HG02981 (cell line): ENCODE measurements around the gene HLA-DPA1.
A peak's percentile ranks its signal among the peaks of the same experiment; 100 is the strongest.

ENCODE experiments used
- ATAC-seq: cut with Tn5 transposase; IDR thresholded peaks from one replicate; pipeline ENCODE4 v1.9.1; 2021; ENCODE audit warnings: mild to moderate bottlenecking, moderate library complexity; ENCODE audit not compliant: unreplicated experiment

HLA-DPA1 gene

DNA sequence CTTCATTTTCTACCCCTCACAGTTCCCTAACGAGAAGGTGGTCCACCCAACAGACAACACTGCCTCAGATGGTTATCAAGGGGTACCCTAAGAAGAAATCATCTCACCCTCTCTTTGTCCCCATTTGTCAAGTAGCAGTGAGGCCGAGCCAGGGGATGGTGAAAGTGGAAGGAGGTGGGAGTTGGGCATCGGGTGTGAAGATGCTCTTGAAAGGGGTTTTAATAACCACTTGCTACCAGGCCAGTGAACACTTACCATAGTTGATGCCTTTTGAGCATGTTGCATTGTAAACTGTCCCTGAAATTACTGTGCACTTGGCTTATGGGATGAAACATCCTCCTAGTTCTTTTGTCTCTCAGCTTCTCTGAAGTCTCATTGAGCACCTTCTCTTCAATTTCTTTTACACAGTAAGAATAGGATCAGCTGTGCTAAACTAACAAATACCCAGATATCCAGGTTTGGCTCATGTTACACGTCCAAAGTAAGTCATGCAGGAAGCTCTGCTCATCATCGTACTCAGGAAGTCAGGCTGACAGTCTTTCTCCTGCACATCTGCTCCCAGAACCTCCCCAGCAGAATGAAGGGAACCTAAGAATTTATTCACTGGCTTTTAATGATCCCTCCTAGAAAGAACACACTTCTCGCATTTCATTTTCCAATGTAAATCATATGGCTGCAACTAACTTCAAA is 15.6 kb upstream of the HLA-DPA1 start:
- ATAC-seq, result no peak

DNA sequence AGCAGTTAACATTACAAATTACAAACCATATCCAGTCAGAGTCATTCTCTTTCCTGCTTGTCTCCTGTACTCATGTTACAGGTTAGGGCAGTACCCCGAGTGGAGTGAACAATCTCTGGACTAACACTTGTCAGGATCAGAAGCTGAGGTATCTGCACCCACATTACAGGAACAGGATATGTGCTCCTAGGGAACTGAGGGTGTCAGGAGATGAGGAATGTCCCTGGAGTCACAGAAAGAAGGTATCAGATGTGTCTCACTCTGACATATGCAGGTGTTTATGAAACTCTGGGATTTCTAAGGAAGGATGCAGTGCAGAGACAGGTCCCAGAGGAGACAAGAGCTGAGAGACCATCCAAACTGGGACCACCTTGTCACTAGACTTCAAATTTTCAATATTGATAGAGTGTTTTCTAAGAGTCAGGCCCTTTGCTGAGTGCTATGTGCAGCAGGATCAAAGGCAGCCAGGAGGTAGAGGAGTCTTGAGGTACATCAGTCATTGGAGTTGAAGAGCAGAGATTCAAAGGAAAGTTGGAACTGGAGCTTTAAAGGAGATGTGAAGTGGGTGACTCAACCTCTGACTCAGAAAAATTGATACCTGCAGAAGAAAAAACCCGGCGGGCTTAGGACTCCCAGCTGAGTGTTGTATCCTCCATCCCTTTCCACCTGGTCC is 14.9 kb upstream of the HLA-DPA1 start:
- ATAC-seq, result no peak

DNA sequence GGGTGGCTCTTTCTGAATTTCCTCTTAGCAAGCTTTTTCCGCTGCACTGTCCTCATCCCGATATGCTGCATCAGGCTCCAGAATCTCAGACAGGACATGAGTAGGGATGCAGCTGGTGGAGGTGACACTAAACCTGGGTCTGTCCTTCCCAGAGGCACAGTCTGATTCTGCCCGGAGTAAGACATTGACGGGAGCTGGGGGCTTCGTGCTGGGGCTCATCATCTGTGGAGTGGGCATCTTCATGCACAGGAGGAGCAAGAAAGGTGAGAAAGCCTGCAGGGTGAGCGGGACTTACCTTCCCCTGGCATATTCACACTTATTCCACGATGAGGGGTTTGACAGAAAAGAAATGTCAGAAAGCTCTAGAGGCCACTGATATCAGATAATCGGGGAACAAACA is 12.2 kb upstream of the HLA-DPA1 start:
- ATAC-seq, result no peak

DNA sequence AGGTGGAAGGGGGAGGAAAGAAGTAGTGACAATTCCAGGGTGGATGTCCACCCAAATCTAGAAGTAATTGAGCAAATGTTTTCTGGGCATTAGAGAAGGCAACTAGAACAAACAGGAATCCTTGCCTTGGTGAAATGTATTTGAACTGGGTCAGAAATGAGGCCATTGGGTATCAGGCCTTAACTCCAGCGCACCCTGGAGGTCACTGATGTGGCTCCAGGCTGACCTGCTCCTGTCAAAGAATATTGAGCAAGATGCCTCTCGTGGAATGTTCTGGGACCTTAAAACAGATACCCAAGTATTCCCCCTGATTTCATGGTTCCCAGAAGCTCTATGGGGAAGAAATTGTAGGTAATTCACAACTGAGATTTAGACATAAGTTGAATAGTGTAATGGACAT is 9.3 kb upstream of the HLA-DPA1 start:
- no peak for ATAC-seq

DNA sequence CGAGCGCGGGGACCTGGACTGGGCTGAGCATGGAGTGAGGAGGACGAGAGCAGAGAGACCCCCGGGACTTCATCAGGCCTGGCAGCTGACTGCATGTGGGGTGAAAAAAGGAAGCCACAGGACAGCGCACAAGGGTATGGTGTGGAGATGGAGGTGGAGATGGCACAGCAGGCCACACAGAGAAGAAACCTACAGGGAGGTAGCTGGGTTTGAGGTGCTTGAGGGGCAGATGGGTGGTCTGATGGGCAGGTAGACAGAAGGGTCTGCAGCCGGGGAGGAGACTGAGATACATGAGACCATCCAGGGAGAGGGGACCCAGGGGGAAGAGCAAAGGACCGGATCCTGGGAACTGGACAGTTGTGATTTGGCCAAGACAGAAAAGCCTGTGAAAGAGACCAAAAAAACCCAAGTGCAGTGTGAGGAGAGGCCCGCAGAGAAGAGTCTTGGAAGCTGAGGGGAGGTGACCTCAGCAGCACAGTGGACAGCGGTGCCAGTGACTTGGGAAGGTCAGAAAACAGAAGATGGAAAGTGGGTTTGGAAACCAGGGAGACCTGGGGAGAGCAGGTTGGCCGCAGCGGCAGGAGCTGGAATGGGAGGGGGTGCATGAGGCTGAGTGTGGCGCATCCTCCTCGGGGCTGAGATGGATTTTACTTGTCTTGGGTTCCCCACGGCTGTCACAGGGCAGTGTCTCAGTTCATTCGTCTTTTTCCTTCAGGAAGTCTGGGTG is 7.8 kb upstream of the HLA-DPA1 start:
- ATAC-seq, result no peak

DNA sequence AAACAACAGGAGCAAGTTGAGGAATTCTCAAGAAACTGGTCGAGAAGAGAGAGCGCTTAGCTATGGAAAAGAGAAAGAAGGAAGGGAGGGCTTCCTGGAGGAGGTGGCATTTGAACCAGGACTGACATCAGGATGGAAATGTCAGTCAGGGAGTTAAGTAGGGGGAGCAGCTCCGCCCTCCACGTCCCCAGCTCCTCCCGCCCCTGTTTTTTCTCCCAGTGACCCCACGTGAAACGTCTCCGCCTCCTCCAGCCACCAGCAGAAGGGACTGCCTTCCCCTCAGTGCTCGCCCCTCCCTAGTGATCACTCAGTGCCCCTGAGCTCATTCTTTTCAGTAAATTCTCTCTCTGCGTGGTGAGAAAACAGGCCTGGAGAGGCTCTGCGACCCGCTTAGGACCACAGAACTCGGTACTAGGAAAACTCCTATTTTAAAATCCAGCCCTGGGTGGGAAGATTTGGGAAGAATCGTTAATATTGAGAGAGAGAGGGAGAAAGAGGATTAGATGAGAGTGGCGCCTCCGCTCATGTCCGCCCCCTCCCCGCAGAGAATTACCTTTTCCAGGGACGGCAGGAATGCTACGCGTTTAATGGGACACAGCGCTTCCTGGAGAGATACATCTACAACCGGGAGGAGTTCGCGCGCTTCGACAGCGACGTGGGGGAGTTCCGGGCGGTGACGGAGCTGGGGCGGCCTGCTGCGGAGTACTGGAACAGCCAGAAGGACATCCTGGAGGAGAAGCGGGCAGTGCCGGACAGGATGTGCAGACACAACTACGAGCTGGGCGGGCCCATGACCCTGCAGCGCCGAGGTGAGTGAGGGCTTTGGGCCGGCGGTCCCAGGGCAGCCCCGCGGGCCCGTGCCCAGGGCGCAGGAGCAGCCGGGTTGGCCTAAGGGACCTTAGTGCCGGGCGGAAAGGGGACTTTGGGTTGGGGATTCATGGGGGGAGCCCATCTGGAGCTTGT is 7.0 kb upstream of the HLA-DPA1 start:
- ATAC-seq, result no peak

DNA sequence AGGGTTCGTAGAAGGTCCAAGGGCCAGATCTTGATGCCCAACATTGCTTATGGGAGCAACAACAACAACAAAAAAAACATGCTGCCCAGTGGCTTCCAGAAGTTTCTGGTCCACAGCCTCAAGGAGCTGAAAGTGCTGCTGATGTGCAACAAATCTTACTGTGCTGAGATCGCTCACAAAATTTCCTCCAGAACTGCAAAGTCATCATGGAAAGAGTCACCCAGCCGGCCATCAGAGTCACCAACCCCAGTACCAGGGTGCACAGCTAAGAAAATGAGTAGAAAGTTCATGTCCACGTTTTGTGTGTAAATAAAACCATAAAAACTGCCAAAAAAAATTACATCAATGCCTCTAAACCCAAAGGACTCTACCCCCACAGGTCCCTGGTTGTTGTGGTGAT is 6.1 kb upstream of the HLA-DPA1 start:
- ATAC-seq, result no peak

DNA sequence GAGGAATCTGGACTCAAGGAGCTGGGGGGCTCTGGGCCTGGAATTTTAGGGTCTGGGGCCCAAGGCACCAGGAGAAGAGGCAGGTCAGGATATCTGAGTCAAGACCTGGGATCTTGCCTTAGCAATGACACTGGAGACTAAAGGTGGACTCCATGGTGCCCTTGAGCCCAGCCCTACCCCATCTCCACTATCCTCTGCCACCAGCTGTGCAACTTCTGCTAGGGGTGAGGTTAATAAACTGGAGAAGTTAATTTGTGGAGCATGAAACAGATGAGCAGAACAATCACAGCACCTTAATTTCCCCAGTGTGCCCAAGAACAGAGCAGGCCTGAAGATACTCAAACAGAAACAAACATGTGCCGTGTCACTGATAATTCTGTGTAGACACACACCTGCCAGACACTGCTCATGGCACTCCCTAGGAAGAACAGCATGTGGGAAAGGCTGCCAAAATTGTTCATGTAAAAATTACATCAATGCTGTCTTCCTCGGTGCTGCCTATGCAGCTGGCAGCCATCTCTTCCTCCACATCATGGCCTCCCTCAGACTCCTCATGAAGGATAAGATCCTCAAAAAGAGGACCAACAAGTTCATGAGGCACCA is 5.6 kb upstream of the HLA-DPA1 start:
- ATAC-seq, result no peak

DNA sequence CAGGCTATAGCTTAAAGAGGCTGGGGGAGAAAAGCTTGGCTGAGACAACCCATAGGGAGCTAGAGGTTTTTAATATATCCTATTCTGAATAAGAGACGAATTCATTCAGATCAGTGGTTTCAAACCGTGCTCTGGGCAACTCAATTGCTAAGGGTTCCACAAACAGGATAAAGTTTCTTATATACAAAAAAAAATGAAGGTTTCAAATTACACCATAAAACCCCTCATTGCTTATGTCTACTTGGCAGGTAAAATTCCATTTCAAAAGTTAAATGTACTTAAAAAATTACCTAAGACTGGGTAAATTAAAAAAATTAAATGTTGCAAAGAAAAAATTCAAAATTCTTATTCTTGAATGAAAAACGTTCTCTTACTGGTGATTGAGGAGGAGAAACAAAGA is 5.0 kb upstream of the HLA-DPA1 start:
- ATAC-seq, result no peak

DNA sequence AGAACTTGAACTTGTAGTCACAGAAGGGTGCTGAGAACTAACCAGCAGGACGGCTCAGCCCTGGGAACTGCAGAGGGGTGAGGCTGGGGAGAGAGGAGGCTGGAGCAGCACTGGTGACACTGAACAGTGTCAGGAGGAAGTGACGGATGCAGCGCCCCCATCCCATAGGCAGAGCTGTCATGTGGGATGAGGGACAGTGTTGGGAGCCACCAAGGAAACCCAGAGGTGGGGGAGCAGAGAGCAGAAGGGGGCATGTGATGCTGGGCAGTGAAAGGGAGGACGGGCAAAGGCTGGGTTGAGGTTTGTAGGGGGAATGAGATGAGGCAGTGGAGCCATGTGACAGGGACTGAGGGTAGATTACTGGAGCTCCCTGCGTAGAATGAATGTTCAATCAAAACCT is 4.5 kb upstream of the HLA-DPA1 start:
- no peak for ATAC-seq

DNA sequence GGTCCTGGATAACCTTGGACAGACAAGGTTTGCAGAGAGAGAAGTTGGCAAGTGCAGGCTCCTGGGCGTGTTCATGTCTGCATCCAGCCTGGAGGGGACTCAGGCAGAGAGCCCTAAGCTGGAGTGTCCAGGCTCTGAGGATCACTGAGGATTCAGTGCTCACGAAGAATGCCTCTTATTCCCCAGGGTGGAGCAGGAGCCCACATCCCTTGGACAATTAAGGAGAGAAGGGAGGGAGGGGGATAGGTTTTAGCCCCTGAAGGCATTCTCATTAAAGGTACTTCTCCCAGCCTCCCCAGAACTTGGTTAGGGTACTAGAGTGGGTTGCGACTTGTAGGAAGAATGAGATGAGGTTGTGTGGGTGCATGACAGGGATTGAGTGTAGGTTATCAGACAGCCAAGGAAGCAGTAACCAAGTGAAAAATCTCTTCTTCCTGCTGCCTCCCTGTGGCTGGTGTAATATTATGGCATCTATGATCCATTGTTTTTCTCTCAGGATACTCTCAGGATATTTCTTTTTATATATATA is 3.0 kb upstream of the HLA-DPA1 start:
- no peak for ATAC-seq

DNA sequence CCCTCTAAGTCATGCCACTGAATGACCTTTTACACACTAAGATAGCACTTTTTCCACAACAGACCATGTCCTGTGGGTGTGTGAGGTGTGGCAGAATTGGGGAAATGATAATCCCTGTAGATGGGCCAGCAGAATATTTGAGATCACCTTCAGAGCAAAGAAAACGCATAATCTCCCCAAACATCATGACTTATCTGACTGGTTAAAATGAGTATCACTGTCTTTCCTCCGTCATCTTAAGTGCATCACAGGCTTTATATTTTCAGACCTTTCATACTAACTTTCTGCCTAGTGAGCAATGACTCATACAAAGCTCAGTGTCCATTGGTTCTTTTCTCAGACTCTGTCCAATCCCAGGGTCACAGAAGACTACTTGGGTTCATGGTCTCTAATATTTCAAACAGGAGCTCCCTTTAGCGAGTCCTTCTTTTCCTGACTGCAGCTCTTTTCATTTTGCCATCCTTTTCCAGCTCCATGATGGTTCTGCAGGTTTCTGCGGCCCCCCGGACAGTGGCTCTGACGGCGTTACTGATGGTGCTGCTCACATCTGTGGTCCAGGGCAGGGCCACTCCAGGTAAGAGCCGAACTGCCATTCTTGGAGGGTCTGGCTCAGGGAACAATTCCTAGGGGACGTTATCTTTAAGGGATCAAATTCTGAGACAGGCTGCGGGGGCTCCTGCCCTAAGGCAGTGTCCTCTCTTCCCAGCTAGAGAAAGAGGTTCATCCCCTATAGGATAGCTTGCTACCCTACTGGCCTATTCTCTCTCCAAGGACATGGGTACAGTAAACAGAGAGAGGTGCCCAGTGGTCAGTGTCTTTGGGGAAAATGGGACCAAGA is 2.3 kb upstream of the HLA-DPA1 start, which contains the start of gene HLA-DPB1:
HLA-DPB1 (plus strand) TSS at position 423 of the 838 bp plus-strand sequence; CDS start at position 475, 52 bp downstream.
- ATAC-seq, result peak; percentile 68

DNA sequence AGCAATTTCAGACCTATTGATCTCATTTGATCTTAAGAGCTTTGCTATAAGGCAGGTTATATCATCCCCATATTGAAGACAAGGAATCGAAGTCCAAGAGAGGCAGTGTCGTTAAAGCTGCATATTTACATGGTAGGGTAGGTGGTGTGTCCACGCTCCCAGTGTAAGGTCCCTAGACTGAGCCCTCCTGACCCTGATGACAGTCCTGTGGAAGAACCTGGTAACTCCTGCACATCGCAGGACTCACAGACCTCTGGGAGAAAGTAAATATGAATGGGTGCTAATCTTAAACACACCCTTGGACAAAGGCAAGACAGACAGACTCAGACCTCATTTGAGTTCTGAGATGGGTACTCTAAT is 1.7 kb upstream of the HLA-DPA1 start:
- ATAC-seq, result no peak

DNA sequence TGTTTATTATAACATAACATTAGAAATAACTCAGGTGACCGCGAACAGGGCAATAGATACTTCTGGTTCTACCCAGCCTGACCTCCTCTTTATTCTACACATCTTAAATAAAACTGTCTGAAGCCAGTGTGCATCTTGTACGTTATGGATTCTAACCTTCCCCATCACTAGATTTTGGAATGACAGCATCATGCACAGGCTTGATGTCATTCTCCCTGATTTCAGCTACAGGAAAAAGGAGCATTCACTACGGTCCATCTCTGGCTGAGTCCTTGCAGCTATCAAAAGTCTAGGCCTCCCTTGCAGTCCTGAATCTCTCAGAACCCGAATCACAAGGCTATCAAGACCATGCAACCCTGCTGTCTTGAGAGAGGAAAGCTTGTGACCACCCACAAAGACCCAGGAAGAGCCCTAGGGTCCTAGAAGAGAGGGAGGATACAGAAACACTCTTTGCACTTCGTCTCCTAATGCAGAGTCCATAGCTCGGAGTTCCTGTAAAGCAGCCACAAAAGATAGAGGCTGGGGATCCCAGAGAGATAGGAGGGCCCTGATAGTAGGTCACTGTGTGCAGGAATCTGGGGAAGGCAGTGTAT is 845 bp downstream of the HLA-DPA1 start:
- no peak for ATAC-seq

DNA sequence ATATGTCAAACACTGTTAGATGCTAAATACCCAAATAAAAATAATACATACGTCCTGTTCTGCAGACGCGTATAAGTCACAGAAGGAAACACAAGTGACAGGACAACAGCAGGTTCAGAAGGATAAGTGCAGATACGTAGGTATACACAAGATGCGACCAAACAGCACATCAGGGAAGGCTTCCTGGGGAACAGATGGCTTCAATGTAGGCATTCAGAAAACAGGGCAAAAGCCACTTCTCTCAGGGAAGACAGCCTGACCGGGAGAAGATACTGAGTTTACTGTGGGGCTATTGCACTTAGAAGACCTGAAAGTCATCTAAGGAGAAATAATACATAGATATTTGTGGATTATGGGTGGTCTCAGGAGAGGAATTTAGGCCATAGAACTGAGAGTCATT is 1.9 kb downstream of the HLA-DPA1 start:
- ATAC-seq, result no peak

DNA sequence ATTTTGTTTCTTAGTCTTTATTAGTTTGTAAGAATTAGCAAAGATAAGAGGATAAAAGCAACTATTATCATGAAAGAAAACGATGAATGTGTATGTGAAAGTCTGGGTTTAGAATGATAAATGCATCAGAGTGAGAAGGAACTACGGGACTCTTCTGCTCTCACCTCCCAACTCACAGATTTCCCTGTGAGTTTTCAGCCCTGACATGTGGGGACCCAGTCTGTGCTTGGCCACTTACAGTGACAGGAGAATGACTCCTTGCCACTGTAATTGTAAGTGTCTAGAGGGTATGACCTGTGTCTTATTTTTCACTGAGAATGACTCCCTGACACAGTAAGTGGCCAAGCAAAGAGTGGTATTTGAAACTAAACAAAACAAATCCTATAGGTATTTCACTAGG is 2.5 kb downstream of the HLA-DPA1 start:
- no peak for ATAC-seq

DNA sequence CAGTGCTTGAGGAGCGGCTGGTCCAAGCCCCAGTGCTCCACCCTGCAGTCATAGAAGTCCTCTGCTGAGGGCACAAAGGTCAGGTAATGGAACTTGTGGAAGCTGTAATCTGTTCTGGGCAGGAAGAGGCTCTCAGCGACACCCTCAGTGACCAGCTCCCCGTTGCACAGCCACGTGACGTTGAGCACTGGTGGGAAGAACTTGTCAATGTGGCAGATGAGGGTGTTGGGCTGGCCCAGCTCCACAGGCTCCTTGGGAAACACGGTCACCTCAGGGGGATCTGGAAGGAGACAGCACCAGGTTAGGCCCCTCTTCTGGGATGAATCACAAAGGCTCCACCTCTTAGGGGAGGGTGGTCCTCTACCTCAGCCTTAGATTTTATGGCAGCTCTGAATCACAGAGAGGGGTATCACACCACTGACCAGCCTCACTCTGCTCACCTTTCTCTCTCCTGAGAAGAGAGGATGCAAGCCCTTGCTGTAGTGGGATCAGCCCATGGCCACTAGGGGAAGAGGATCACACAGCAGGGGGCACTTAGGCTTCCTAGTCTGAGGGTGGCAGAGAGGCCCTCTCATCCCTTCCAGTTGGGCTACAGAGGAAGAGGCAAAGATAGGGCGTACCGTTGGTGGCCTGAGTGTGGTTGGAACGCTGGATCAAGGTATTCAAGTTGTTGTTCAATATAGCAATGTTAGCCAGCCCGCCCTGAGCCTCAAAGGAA is 4.3 kb downstream of the HLA-DPA1 start:
- ATAC-seq, result no peak

DNA sequence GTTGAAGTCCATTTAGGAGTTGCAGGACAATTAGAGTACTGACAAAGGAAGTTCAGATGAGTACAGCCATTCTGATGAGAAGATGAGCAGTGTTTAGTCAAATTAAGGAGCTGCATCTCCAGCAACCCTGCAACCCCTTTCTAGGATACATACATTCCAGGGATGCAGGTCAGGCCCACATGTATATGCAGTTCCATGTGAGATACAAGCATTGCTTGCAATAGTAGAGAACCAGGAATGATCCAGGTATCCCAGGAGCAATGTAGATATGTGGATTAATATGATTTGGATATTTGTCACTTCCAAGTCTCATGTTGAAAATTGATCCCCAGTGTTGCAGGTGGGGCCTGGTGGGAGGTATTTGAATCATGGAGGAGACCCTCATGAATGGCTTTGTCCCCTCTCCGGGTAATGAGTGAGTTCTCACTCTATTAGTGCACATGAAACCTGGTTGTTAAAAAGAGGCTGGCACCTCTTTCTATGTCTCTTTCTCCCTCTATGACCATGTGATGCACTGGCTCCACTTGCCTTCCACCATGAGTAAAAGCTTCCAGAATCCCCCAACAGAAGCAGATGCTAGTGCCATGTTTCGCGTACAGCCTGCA is 6.4 kb downstream of the HLA-DPA1 start:
- ATAC-seq, result no peak
